C4-2B (cell line): ENCODE measurements around the gene WHRN.

Experiments
- CTCF ChIP-seq: fragments of 450-650 bp; conservative IDR thresholded peaks from 2 replicates; pipeline ENCODE4 v1.5.1; 2017; ENCODE audit warnings: mild to moderate bottlenecking
- ZFX ChIP-seq: fragments of 450-650 bp; IDR thresholded peaks from 2 replicates; pipeline ENCODE4 v1.6.1; 2017

GRCh38 chr9:114359801-114360200, 145.5 kb downstream of the WHRN start:
- TF ChIP-seq CTCF (no peak), ZFX (no peak)
